ENCODE measurements around the gene SCN5A.

SCN5A gene

DNA sequence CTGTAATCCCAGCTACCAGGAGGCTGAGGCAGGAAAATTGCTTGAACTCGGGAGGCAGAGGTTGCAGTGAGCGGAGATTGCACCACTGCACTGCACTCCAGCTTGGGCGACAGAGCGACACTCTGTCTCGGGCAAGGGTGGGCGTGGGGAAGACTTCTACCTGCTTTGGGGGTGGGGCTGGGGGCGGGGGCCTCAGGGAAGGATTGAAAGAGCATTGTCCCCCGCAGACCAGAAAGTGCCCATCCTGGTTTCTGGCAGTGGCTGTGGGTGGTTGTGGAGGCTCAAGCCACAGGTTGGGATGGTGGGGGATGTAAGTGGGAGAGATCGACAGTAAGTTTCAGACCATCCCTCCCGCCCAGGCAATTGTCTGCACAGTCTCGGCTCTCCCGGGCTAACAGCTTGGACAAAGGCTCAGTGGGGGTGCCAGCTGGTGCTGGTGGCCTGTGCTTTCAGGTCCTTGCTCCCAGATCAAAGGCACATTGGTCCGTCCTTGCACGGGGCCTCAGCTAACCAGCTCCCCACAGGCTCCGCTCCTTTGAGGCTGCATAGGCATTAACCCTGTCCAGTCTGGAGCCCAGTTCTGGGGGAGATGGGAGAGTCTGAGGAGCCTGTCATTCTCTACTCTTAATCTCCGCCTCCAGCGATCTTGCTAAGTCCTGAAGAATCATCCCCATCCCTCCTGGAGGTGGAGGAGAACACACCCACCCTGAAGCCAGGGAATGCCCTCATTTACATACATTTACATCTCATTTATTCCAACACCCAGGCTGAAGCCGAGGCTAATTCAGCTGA lies 8.6 kb downstream of the SCN5A start:
- Histone ChIP-seq H3K36me3 (ENCODE audit: control insufficient read depth, insufficient read depth, low read length) (no peaks in the 10 kb centered on the region), H3K9me3 (ENCODE audit: control insufficient read depth, insufficient read depth, low read length) (no peaks in the 10 kb centered on the region), H3K4me3 (ENCODE audit: low read depth, low read length) (peak overlapping the region; percentile 33; the same call in 1 of the 2 replicates), H3K9ac (ENCODE audit: low read depth, low read length) (no peak overlapping the region), H3K27ac (ENCODE audit: low read depth, low read length) (no peak overlapping the region), H3K27me3 (ENCODE audit: control insufficient read depth, insufficient read depth, low read length) (no peaks in the 10 kb centered on the region), H3K4me1 (ENCODE audit: control insufficient read depth, insufficient read depth, low read length) (peaks cover 31% of the 10 kb centered on the region)

DNA sequence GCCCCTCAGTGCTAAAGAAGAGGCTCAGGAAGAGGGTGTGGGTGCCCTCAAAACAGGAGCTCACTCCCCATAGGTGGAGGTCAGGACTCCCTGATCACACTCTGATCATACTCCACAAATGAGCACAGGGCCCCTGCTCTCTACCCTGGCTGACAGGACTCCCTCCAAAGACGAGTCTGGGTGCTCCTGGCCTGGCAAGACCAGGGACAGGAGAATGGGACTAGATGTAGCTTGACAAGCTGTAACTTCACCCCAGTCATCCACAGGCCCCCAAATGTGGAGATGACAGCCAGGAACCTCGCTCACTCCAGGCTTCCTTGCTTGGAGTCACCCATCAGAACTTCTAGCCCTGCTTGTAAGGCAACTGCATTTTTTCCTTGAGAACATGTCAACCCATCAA lies 11.1 kb downstream of the SCN5A start:
- Histone ChIP-seq H3K4me1 (ENCODE audit: control insufficient read depth, insufficient read depth, low read length) (peaks cover 31% of the 10 kb centered on the region), H3K36me3 (ENCODE audit: control insufficient read depth, insufficient read depth, low read length) (no peaks in the 10 kb centered on the region), H3K4me3 (ENCODE audit: low read depth, low read length) (no peak overlapping the region), H3K9ac (ENCODE audit: low read depth, low read length) (no peak overlapping the region), H3K9me3 (ENCODE audit: control insufficient read depth, insufficient read depth, low read length) (no peaks in the 10 kb centered on the region), H3K27ac (ENCODE audit: low read depth, low read length) (peak overlapping the region; percentile 60), H3K27me3 (ENCODE audit: control insufficient read depth, insufficient read depth, low read length) (no peaks in the 10 kb centered on the region)

DNA sequence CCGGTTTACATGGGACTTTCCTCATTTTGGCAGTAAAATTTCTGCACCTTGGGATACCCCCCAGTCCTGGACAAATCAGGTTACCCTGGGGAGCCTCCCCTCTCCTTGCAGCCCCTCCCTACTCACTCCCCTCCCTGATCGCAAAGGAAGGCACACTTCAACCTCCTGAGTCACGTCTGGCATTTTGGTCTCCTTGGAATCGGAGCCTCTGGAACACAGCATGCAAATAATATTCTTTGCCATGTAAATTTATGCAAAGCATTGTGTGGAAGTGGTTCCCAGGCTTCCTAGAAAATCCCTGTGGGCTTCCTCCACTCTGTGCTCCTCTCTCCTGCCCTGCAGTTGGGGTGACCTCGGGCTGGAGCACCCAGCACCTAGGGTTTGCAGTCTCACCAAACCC lies 11.6 kb downstream of the SCN5A start:
- Histone ChIP-seq H3K4me3 (ENCODE audit: low read depth, low read length) (no peak overlapping the region), H3K9me3 (ENCODE audit: control insufficient read depth, insufficient read depth, low read length) (no peaks in the 10 kb centered on the region), H3K9ac (ENCODE audit: low read depth, low read length) (no peak overlapping the region), H3K27me3 (ENCODE audit: control insufficient read depth, insufficient read depth, low read length) (no peaks in the 10 kb centered on the region), H3K4me1 (ENCODE audit: control insufficient read depth, insufficient read depth, low read length) (peaks cover 31% of the 10 kb centered on the region), H3K27ac (ENCODE audit: low read depth, low read length) (peak overlapping the region; percentile 60), H3K36me3 (ENCODE audit: control insufficient read depth, insufficient read depth, low read length) (no peaks in the 10 kb centered on the region)

DNA sequence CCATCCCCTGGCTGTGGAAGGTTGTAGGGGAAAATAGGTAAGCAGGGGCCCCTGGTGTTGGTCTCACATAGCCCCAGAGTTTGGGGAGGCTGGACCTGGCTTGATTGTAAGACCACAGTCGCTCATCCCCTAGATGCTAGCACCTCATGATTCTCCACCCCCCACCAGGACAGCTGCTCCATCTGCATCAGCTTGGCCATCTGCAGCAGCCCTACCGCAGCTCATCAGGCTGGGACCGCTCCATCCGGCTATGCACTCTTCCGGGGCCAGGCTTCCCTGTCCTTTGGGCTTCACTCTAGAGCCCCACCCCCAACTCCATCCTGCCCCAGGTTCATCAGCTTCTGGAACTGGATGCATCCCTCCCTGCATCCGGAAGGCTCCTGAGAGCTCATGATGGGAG lies 12.6 kb downstream of the SCN5A start:
- Histone ChIP-seq H3K4me1 (ENCODE audit: control insufficient read depth, insufficient read depth, low read length) (peaks cover 31% of the 10 kb centered on the region), H3K36me3 (ENCODE audit: control insufficient read depth, insufficient read depth, low read length) (no peaks in the 10 kb centered on the region), H3K9me3 (ENCODE audit: control insufficient read depth, insufficient read depth, low read length) (no peaks in the 10 kb centered on the region), H3K27me3 (ENCODE audit: control insufficient read depth, insufficient read depth, low read length) (no peaks in the 10 kb centered on the region), H3K27ac (ENCODE audit: low read depth, low read length) (no peak overlapping the region), H3K9ac (ENCODE audit: low read depth, low read length) (no peak overlapping the region), H3K4me3 (ENCODE audit: low read depth, low read length) (no peak overlapping the region)

DNA sequence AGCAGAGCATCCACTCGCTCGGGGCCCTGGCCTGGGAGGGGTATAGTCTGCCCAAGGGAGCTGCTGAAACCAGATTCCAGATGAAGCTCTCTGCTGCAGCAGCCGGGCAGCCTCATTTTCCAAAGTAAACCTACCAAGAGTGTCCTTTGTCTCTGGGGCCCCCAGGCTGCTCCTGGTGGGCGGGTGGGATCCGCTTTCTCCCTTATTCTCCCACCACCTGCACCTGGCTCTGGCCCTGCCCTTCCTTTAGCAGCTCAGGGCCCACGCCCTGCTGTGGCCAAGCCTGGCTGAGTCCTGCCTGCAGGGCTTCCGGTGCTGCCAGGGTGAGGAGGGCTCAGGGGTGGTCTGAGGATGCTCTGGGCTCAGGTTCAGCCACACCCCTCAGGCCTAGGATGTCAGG lies 13.0 kb downstream of the SCN5A start:
- Histone ChIP-seq H3K36me3 (ENCODE audit: control insufficient read depth, insufficient read depth, low read length) (no peaks in the 10 kb centered on the region), H3K27me3 (ENCODE audit: control insufficient read depth, insufficient read depth, low read length) (no peaks in the 10 kb centered on the region), H3K9me3 (ENCODE audit: control insufficient read depth, insufficient read depth, low read length) (no peaks in the 10 kb centered on the region), H3K4me1 (ENCODE audit: control insufficient read depth, insufficient read depth, low read length) (peaks cover 29% of the 10 kb centered on the region), H3K4me3 (ENCODE audit: low read depth, low read length) (no peak overlapping the region), H3K9ac (ENCODE audit: low read depth, low read length) (no peak overlapping the region), H3K27ac (ENCODE audit: low read depth, low read length) (no peak overlapping the region)

DNA sequence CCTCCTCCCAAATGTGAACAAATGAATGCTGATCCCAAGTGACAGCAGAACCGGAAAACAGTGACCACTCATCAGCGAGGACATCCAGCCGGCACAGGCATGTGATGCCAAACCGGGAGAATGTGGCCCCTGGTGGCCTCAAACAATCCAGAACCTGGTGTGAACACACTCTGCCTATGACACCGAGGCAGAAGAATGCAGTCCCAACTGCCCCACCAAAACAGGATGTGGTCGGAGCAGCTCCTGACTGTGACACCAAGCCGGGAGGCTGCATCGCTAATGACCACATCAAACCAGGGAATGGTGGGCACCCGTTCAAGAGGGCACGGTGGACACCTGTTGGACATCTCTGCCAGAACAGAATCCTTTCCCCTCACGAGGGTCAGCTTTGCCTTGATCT lies 15.4 kb downstream of the SCN5A start:
- Histone ChIP-seq H3K27ac (ENCODE audit: low read depth, low read length) (no peak overlapping the region), H3K27me3 (ENCODE audit: control insufficient read depth, insufficient read depth, low read length) (no peaks in the 10 kb centered on the region), H3K9me3 (ENCODE audit: control insufficient read depth, insufficient read depth, low read length) (no peaks in the 10 kb centered on the region), H3K9ac (ENCODE audit: low read depth, low read length) (no peak overlapping the region), H3K4me3 (ENCODE audit: low read depth, low read length) (no peak overlapping the region), H3K36me3 (ENCODE audit: control insufficient read depth, insufficient read depth, low read length) (no peaks in the 10 kb centered on the region), H3K4me1 (ENCODE audit: control insufficient read depth, insufficient read depth, low read length) (peaks cover 36% of the 10 kb centered on the region)

DNA sequence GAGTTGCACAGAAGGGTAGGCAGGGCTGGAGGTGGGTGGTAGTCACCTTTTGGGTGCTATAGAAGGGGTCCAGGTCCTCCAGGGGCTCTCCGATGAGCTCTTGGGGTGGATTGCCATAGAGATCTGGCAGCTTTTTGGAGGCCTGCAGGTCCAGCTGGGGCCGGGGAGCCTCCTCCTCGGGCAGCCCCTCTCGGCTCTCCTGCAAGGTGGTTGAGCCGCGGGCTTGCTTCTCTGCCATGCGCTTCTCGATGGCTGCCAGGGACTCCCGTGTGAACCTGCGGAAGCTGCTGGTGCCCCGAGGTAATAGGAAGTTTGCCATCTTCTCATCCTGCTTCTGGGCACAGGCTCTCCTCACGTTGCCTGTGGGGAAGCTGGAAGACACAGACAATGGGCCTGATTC lies 16.5 kb downstream of the SCN5A start:
- Histone ChIP-seq H3K4me3 (ENCODE audit: low read depth, low read length) (no peak overlapping the region), H3K27ac (ENCODE audit: low read depth, low read length) (no peak overlapping the region), H3K9ac (ENCODE audit: low read depth, low read length) (no peak overlapping the region), H3K27me3 (ENCODE audit: control insufficient read depth, insufficient read depth, low read length) (no peaks in the 10 kb centered on the region), H3K36me3 (ENCODE audit: control insufficient read depth, insufficient read depth, low read length) (no peaks in the 10 kb centered on the region), H3K9me3 (ENCODE audit: control insufficient read depth, insufficient read depth, low read length) (no peaks in the 10 kb centered on the region), H3K4me1 (ENCODE audit: control insufficient read depth, insufficient read depth, low read length) (peaks cover 28% of the 10 kb centered on the region)

DNA sequence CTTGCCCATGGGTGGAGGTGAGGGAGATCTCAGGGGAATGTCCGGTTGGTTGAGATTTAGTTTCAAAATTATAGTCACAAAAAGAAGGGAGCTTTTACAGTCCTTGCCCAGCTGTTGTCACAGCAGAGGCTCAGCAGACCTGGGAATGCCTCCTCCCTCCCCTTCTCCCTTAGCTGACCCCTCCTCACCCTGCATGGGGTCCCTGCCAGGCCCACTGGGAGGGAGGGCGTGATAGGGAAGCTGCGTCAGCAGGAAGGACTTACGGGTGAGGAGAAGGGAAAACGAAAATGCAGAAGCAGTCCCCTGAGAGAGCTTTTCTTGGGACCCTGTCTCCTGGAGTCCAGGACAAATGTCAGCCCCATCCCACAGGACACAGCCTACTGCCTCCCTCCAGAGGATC lies 18.9 kb downstream of the SCN5A start:
- Histone ChIP-seq H3K36me3 (ENCODE audit: control insufficient read depth, insufficient read depth, low read length) (no peaks in the 10 kb centered on the region), H3K9me3 (ENCODE audit: control insufficient read depth, insufficient read depth, low read length) (no peaks in the 10 kb centered on the region), H3K27me3 (ENCODE audit: control insufficient read depth, insufficient read depth, low read length) (no peaks in the 10 kb centered on the region), H3K4me1 (ENCODE audit: control insufficient read depth, insufficient read depth, low read length) (0 out of 2 replicates have a peak, but pooled peaks cover 11% of the 10 kb centered on the region), H3K9ac (ENCODE audit: low read depth, low read length) (no peak overlapping the region), H3K4me3 (ENCODE audit: low read depth, low read length) (no peak overlapping the region), H3K27ac (ENCODE audit: low read depth, low read length) (no peak overlapping the region)

DNA sequence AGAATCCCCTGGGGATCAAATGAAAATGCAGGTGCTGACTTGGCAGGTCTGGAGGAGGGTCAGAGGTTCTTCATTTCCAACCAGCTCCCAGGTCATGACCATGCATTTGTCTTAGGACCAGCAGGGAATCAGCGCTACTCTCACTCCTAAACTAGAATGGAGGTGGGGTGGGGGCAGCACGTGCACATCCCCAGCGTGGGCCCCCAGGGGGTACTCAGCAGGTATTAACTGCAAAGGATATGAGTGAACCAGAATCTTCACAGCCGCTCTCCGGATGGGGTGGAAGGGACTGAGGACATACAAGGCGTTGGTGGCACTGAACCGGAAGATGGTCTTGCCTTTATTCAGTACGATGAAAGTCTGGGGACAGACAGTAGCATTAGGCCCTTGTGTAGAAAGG lies 19.4 kb downstream of the SCN5A start:
- Histone ChIP-seq H3K4me3 (ENCODE audit: low read depth, low read length) (no peak overlapping the region), H3K27me3 (ENCODE audit: control insufficient read depth, insufficient read depth, low read length) (no peaks in the 10 kb centered on the region), H3K27ac (ENCODE audit: low read depth, low read length) (no peak overlapping the region), H3K9me3 (ENCODE audit: control insufficient read depth, insufficient read depth, low read length) (no peaks in the 10 kb centered on the region), H3K36me3 (ENCODE audit: control insufficient read depth, insufficient read depth, low read length) (no peaks in the 10 kb centered on the region), H3K4me1 (ENCODE audit: control insufficient read depth, insufficient read depth, low read length) (0 out of 2 replicates have a peak, but pooled peaks cover 11% of the 10 kb centered on the region), H3K9ac (ENCODE audit: low read depth, low read length) (no peak overlapping the region)

DNA sequence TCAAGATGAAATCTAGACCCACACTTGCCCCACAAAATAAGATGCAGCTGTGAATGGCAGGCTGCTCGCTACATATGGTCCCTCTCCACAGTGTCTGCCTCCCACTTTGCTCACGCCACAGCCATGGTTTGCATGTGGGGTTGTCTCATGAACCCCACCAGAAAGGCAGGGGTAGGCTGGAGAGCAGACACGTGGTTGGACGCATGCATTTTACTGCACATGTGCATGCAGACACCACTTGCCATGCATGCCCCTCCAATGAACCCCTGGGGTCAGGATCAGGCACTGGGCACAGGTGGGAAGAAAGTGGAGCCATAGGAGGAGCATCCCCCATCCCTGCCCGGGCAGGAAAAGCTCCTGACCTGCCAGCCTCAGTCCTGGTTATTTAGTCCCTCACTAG lies 20.7 kb downstream of the SCN5A start:
- H3K4me1 ChIP-seq (ENCODE audit: control insufficient read depth, insufficient read depth, low read length), result 0 out of 2 replicates have a peak, but pooled peaks cover 11% of the 10 kb centered on the region
- H3K4me3 ChIP-seq (ENCODE audit: low read depth, low read length), result no peak overlapping the region
- H3K36me3 ChIP-seq (ENCODE audit: control insufficient read depth, insufficient read depth, low read length), result no peaks in the 10 kb centered on the region
- H3K9ac ChIP-seq (ENCODE audit: low read depth, low read length), result no peak overlapping the region
- no peaks in the 10 kb centered on the region for H3K9me3 ChIP-seq (ENCODE audit: control insufficient read depth, insufficient read depth, low read length)
- no peak overlapping the region for H3K27ac ChIP-seq (ENCODE audit: low read depth, low read length)
- no peaks in the 10 kb centered on the region for H3K27me3 ChIP-seq (ENCODE audit: control insufficient read depth, insufficient read depth, low read length)

DNA sequence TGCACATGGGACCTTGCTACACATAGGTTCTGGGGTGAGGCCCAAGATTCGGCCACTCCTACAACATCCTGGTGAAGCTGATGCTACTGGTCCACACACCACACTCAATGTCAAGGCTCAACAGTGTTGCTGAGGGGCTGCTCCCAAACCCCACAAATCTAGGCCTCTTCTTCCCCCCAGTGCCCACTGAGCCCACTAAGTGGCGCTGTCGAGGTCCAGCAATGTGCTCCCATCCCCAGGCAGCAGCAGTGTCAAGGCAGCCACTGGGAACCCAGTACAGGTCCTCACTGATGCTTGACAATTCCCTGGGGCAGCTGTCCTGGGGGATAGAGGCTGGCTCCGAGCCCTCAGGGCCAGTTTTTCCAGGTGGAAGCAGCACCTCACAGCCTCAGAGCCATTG lies 21.5 kb downstream of the SCN5A start:
- Histone ChIP-seq H3K27ac (ENCODE audit: low read depth, low read length) (no peak overlapping the region), H3K9ac (ENCODE audit: low read depth, low read length) (no peak overlapping the region), H3K9me3 (ENCODE audit: control insufficient read depth, insufficient read depth, low read length) (no peaks in the 10 kb centered on the region), H3K4me1 (ENCODE audit: control insufficient read depth, insufficient read depth, low read length) (peaks cover 11% of the 10 kb centered on the region; the same call in 1 of the 2 replicates), H3K36me3 (ENCODE audit: control insufficient read depth, insufficient read depth, low read length) (no peaks in the 10 kb centered on the region), H3K4me3 (ENCODE audit: low read depth, low read length) (no peak overlapping the region), H3K27me3 (ENCODE audit: control insufficient read depth, insufficient read depth, low read length) (no peaks in the 10 kb centered on the region)

Data from HUES48 (cell line).